Mononuclear cell (primary cell): ENCODE results near the gene TMEM120B. TPM values are rescaled to one million over a fixed set of nuclear protein-coding genes. Genes with fewer than 3 reads are reported as not detected.
"Not testable (repeated sequence)": the region's sequence is repeated elsewhere in the genome, so short reads cannot be mapped to it uniquely, and the experiment has no call there.

Experiments
- H3K27me3 ChIP-seq: 2 replicates; pipeline ENCODE4 v1.6.0; 2011; ENCODE audit warnings: low read length, control low read depth; ENCODE audit not compliant: insufficient read depth
- H3K4me1 ChIP-seq: 2 replicates; pipeline ENCODE4 v1.5.1; 2011; ENCODE audit warnings: mild to moderate bottlenecking, low read length, control low read depth; ENCODE audit not compliant: insufficient read depth
- H3K4me3 ChIP-seq: 2 replicates; pipeline ENCODE4 v1.5.1; 2011; ENCODE audit warnings: mild to moderate bottlenecking, low read length, moderate library complexity
- H3K9me3 ChIP-seq: 2 replicates; pipeline ENCODE4 v1.5.1; 2011; ENCODE audit warnings: low read depth, mild to moderate bottlenecking, control low read depth, low read length
- total RNA-seq: library from RNA; depleted of rRNA; stranded (reverse); fragments of >200 nt; gene quantifications from one replicate; pipeline ENCODE4 v1.2.3, GENCODE V29; 2012

The TMEM120B gene
- total RNA-seq, 1 donor = 2.1 TPM

DNA sequence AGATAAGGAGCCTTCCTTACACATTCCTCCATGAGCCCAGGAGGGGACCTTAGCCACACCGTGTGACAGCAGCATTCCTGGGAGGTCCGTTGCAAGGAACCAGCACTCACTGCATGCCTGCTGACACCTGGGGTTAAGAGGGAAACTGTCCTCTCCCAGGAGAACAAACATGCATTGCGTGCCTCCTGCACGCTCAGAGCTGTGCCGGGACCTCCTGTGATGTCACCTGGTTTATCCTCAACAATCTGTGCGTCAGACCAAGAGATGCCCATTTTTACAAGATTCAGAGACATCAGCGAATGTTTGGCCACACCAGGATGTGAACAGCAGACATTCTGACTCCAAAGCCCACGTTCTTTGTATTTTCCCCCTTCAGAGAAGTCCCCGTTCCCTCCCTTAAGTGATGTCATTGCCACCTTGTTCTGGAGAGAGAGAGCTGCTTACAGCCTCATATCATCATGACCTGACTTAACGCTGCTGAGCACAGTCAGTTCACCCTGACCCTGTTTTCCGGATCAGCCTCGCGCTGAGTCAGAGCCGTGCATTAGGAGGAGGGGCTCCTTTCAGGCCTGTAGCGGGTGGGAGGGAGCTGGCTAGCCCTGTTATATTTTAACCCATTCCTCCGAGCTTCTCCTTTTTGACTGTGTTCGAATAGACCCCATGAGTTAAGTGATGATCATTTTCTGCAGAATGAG is 36.2 kb downstream of the TMEM120B start:
- H3K4me1 ChIP-seq = no peaks in the 10 kb centered on the region
- no peaks in the 10 kb centered on the region for H3K27me3 ChIP-seq

DNA sequence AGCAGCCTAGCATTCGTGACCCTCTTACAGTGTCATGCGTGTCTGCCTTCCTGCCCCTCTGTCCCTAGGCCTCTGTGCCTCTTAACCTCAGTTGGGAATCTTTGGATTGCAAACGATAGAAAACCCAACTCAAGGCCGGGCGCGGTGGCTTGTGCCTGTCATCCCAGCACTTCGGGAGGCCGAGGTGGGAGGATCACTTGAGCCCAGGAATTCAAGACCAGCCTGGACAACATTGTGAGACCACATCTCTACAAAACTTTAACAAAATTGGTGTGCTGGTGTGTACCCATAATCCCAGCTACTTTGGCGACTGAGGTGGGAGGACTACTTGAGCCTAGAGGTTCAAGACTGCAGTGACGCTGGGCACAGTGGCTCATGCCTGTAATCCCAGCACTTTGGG is 36.7 kb downstream of the TMEM120B start:
- Histone ChIP-seq H3K4me1 (no peaks in the 10 kb centered on the region), H3K27me3 (no peaks in the 10 kb centered on the region), H3K4me3 (no peak overlapping the region)

More for the DNA sequence above, 36.2 kb downstream of the TMEM120B start:
- no peak overlapping the region for H3K4me3 ChIP-seq
- H3K9me3 ChIP-seq = no peaks in the 10 kb centered on the region

DNA sequence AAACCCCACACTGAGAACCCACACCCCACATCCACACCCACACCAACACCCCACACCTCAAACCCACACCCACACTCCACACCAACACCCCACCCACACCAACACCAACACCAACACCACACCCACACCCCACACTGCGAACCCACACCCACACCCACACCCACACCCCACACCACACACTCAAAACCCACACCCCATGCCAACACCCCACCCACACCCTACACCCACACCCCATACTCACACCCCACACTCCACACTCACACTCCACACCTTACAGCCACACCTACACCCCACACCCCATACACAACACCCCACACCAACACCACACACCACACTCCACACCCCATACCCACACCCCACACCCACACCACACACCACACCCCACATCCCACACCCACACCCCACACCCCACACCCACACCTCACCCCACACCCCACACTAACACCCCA is 38.0 kb downstream of the TMEM120B start:
- H3K27me3 ChIP-seq = no peaks in the 10 kb centered on the region
- no peaks in the 10 kb centered on the region for H3K9me3 ChIP-seq
- no peak overlapping the region for H3K4me3 ChIP-seq
- H3K4me1 ChIP-seq = no peaks in the 10 kb centered on the region

More for the DNA sequence above, 36.7 kb downstream of the TMEM120B start:
- no peaks in the 10 kb centered on the region for H3K9me3 ChIP-seq

DNA sequence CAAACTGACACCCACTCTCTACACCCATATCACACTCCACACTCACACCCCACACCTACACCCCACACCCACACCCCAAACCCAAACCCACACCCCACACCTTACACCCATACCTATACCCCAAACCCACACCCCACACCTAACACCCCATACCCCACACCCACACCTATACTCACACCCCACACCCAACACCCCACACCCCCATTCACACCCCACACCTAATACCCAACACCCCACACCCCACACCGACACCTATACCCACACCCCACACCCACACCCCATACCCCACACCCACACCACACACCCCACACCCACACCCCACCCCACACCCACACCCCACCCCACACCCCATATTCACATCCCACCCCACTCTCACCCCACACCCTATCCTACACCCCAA is 38.5 kb downstream of the TMEM120B start:
- Histone ChIP-seq H3K4me1 (no peaks in the 10 kb centered on the region), H3K9me3 (no peaks in the 10 kb centered on the region), H3K4me3 (no peak overlapping the region), H3K27me3 (no peaks in the 10 kb centered on the region)

DNA sequence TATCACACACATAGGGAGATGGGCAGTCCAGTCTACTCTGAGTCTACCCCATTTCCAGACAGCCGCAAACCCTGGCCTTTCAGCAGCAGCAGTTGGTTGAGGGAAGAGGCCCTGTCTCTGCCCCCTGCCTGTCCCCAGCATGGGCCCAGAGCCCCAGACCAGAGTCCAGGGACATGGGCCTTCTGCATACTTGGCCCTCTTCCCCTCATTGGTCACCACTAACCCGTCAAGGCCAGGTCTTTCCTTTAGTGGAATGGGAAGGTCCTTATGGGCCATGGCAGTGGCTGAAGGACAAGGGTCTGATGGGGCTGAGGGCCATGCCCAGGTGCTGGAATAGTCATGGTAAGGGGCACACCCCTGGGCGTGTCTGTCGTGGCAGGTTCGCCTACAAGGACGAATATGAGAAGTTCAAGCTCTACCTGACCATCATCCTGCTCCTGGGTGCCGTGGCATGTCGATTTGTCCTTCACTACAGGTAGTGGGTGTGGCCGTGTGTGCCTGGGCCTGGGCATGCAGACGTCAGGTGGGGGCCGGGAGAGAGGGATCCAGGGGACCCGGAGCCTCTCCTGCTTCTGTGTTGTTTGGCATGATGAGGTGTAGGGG is 39.3 kb downstream of the TMEM120B start:
- Histone ChIP-seq H3K4me3 (no peak overlapping the region), H3K9me3 (no peaks in the 10 kb centered on the region), H3K27me3 (no peaks in the 10 kb centered on the region), H3K4me1 (peaks cover 4% of the 10 kb centered on the region)

DNA sequence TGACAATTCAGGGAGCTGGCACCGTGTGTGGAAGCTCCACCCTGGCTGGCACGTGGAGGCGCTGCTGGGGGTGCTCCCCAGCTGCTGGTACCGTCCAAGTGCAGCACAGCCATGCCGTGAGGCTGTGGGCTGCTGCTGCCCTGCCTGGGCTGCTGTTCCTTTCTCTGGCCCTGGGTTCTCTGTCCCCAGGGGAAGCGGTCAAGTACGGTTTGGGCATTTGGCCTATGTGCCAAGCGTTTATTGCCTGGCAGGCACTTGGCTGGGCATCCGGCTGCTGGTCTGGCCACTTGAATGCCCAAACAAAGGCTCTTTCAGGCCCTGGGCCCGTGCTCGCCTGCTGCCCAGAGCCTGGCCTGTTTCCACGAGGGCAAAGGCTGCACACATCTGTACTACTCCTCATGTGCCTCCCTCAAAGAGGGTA is 41.3 kb downstream of the TMEM120B start:
- Histone ChIP-seq H3K9me3 (no peaks in the 10 kb centered on the region), H3K4me1 (peaks cover 5% of the 10 kb centered on the region), H3K4me3 (no peak overlapping the region), H3K27me3 (no peaks in the 10 kb centered on the region)

DNA sequence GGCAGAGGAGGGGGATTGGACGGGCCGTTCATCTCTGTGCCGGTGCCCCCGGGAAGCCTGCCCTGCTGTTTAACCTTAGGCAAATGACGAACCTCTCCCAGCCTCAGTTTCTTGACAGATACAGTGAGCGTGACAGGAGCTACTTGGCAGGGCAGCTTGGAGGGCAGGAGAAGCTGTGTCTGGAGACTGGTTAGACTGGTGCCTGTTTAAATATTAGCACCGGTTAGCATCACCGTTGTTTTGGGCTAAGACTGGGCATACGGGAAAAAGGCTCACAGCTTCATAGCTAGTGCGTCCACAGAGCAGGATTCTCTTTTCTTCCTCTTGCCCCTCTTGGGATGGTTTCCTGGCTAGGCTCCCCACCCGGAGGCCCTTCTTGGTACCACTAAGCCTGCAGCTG is 42.3 kb downstream of the TMEM120B start:
- Histone ChIP-seq H3K27me3 (no peaks in the 10 kb centered on the region), H3K4me3 (no peak overlapping the region), H3K4me1 (peaks cover 5% of the 10 kb centered on the region), H3K9me3 (no peaks in the 10 kb centered on the region)

DNA sequence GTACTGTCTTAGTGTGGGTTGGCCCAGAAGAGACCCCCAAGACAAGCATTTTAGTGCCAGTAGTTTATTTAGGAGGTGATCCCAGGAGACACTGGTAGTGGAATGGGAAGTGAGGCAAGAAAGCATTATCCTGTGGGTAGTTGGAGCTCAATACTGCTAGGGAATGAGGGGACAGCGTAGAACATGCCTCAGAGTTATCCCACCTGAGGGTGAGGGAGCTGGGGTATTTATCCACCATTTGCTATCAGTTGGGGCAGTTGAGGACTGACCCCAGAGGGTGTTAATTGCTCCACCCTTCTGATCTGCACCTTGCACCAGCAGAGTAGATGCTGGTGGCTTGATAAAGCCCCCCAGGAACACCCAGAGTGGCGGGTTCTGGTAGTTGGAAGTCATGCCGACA is 43.0 kb downstream of the TMEM120B start:
- Histone ChIP-seq H3K9me3 (no peaks in the 10 kb centered on the region), H3K4me3 (no peak overlapping the region), H3K4me1 (peaks cover 5% of the 10 kb centered on the region), H3K27me3 (no peaks in the 10 kb centered on the region)

DNA sequence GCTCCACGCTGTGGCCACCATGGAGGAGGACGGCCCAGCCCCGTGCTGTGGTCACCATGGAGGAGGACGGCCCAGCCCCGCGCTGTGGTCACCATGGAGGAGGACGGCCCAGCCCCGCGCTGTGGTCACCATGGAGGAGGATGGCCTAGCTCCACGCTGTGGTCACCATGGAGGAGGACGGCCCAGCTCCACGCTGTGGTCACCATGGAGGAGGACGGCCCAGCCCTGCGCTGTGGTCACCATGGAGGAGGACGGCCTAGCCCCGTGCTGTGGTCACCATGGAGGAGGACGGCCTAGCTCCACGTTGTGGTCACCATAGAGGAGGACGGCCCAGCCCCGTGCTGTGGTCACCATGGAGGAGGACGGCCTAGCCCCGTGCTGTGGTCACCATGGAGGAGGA is 46.0 kb downstream of the TMEM120B start:
- H3K4me1 ChIP-seq, H3K9me3 ChIP-seq, H3K27me3 ChIP-seq, H3K4me3 ChIP-seq: not testable (repeated sequence)

DNA sequence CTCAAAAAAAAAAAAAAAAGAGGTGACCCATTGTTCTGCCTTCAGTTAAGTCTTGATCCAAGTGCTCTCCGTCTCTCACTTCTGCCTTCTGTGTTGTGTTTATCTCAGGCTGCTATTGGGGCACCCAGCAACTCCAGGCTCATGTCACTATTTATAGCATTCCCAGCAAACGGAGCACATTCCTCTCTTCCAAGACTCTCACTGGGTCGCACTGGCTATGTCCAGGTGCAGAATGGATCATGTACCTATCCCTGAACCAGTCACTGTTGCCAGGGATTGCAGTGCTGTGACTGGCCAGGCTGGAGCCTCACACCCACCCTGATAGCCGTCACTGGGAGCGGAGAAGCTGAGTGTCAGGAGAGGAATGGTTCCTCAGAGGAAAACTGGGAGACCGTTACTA is 49.7 kb downstream of the TMEM120B start:
- Histone ChIP-seq H3K4me3 (no peak overlapping the region), H3K4me1 (no peaks in the 10 kb centered on the region), H3K27me3 (no peaks in the 10 kb centered on the region), H3K9me3 (no peaks in the 10 kb centered on the region)

DNA sequence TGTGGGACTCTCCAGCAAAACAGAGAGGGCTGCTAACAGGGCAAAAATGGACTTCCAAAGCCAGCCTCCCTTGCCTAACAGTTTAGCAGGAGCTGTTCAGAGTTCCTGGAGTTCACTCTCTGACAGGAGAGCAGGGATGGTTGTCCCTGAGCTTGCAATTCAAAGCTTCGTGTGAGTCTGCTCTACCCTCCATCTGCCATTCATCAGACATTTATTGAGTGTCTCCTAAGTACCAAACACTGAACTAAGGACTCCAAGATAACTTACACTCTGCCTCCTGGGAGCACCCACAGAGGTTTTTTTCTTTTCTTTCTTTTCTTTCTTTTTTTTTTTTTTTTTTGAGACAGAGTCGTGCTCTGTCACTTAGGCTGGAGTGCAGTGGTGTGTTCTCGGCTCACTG is 52.3 kb downstream of the TMEM120B start:
- no peaks in the 10 kb centered on the region for H3K27me3 ChIP-seq

DNA sequence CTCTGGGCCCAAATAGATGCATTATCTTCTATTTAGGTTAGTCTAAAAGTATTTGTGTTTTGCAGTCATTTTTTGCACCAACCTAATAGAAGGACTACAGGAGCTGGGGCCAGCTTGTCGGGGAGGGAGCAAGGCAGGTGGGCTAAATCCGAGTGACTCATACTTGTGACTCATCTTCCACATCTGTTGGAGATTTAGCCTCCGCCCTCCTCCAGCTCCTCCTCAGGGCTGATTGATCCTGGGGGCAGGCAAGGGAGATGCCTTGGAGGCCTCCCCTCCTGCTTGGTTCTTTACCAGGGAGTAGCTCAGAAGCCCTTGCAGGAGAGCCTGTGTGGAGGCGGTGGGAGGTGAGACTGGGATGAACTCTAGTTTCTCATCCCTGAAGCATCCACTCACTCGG is 53.0 kb downstream of the TMEM120B start:
- Histone ChIP-seq H3K27me3 (no peaks in the 10 kb centered on the region), H3K4me3 (no peak overlapping the region), H3K4me1 (no peaks in the 10 kb centered on the region), H3K9me3 (no peaks in the 10 kb centered on the region)

More for the DNA sequence above, 52.3 kb downstream of the TMEM120B start:
- Histone ChIP-seq H3K4me1 (no peaks in the 10 kb centered on the region), H3K4me3 (no peak overlapping the region), H3K9me3 (no peaks in the 10 kb centered on the region)

DNA sequence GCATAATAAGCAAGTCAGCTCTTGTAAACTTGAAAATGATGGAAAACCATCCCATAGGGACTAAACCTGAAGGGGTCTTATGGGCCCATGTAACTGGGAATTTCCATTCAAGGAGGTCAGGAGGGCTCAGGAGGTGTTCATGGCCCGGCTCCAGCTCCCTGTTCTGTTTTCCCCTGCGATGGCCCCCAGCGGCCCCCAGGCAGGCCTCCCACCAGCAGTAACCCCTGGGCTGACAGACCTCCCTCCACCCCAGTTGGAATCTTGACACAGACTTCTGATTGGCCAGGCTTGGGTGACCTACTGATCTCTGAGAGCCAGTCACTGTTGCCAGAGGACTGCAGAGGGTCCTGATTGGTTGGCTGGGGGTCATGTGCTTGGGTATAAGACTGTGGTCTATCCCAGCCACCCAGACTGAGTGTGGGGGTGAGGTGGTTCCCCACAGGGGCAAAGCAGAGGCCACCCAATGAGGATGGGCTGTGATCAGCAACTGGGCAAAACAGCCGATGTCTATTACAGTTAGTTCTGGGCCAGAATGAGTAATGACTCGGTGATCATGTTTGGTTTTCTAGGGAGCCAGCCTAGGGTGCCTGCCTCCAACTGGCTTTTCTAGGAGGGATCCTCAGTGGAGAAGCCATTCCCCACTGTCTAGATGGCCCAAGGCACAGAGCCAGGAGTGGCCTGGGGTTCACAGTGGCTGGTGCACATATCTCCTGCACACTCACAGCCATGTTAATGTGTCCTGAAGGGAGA is 53.9 kb downstream of the TMEM120B start:
- Histone ChIP-seq H3K27me3 (no peaks in the 10 kb centered on the region), H3K4me1 (no peaks in the 10 kb centered on the region)

DNA sequence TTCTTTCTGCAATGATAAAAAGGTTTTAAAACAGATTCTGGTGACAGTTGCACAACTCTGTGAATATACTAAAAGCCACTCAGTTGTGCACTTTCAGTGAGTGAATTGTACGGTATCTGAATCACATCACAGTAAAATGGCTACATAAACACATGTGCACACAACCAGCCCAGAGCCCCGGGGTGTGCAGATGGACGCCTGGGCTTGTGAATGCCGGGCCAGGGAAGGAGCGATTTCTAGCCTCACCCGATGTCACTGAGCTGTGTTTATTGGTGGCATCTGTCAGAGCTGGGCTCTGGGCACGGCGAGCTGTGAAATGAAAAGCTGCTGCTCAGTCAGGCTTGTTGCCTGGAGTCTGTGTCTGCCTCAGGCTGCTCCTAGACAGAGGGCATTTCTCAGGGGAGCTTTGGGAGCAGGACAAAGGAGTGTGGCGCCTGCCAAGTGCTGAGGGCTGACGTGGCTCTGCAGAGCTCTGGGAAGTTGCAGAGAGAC is 55.0 kb downstream of the TMEM120B start:
- no peaks in the 10 kb centered on the region for H3K27me3 ChIP-seq
- H3K4me1 ChIP-seq = no peaks in the 10 kb centered on the region
- no peak overlapping the region for H3K4me3 ChIP-seq
- no peaks in the 10 kb centered on the region for H3K9me3 ChIP-seq

More for the DNA sequence above, 53.9 kb downstream of the TMEM120B start:
- no peak overlapping the region for H3K4me3 ChIP-seq
- H3K9me3 ChIP-seq = no peaks in the 10 kb centered on the region

DNA sequence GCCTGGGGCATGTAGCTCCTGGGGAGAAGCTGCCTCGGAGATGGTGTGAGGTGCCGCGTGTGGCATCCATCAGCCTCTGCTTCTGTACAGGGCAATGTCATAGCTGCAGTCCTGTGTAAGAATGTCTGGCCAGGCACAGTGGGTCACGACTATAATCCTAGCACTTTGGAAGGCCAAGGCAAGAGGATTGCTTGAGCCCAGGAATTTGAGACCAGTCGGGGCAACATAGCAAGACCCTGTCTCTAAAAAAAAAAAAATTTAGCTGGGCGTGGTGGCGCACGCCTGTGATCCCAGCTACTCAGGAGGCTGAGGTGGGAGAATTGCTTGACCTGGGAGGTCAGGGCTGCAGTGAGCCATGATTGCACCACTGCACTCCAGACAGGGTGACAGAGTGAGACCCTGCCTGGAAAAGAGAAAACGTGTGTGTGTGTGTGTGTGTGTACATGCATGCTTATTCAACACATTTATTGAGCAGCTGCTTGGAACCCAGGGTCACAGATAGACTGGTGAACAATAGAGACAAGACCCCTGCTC is 56.8 kb downstream of the TMEM120B start:
- H3K9me3 ChIP-seq = no peaks in the 10 kb centered on the region
- peaks cover 7% of the 10 kb centered on the region for H3K4me1 ChIP-seq
- H3K27me3 ChIP-seq = no peaks in the 10 kb centered on the region
- no peak overlapping the region for H3K4me3 ChIP-seq
